IMR-90 (cell line): Measurements from ENCODE around the gene CERS6. TPM values are rescaled to one million over a fixed set of nuclear protein-coding genes. Genes with fewer than 3 reads are reported as not detected.

Source experiments
- ATAC-seq: fragments of 200-7000 bp; cut with Tn5 transposase; 2 replicates; pipeline ENCODE4 v1.9.1; 2020; ENCODE audit warnings: low read depth, mild to moderate bottlenecking, moderate library complexity
- BruUV-seq: library from RNA; stranded (reverse); fragments of 400-500 nt; replicated peaks from 2 replicates; lab custom pipeline; 2021; lab: Mats Ljungman, UMichigan
- CTCF ChIA-PET: fragments of 300-600 bp; formaldehyde crosslinking; extraction: SDS; loops from one replicate; lab custom pipeline; 2021; ENCODE audit warnings: antibody characterized with exemption; lab: Yijun Ruan, JAX
- POLR2A ChIA-PET: fragments of 300-600 bp; sonication (Branson Sonifier 250); formaldehyde crosslinking; loops from one replicate; lab custom pipeline; 2022; ENCODE audit warnings: antibody characterized with exemption; ENCODE audit not compliant: unreplicated experiment; lab: Charles Lee
- DNase-seq: peaks from one replicate; pipeline ENCODE4 v3.0.0; 2013
- H2AFZ ChIP-seq: replicated peaks from 2 replicates; pipeline ENCODE3; 2013; ENCODE audit warnings: low read length, mild to moderate bottlenecking; ENCODE audit not compliant: poor library complexity
- H2AK5ac ChIP-seq: 2 replicates; pipeline ENCODE4 v1.6.1; 2013; ENCODE audit warnings: low read depth, low read length, inconsistent platforms
- H2AK9ac ChIP-seq: replicated peaks from 2 replicates; pipeline ENCODE3; 2013; ENCODE audit warnings: mild to moderate bottlenecking, low read depth, low read length, moderate library complexity; ENCODE audit not compliant: poor library complexity
- H2BK120ac ChIP-seq: 2 replicates; pipeline ENCODE4 v1.6.1; 2013; ENCODE audit warnings: low read depth, low read length, inconsistent platforms
- H2BK15ac ChIP-seq: 3 replicates; pipeline ENCODE4 v1.6.1; 2013; ENCODE audit warnings: low read depth, low read length, inconsistent platforms
- H2BK20ac ChIP-seq: 2 replicates; pipeline ENCODE4 v1.6.1; 2013; ENCODE audit warnings: low read depth, mild to moderate bottlenecking, inconsistent platforms, low read length, moderate library complexity
- H2BK5ac ChIP-seq: 2 replicates; pipeline ENCODE4 v1.6.1; 2013; ENCODE audit warnings: mild to moderate bottlenecking, low read depth, low read length, inconsistent platforms; ENCODE audit not compliant: poor library complexity, severe bottlenecking
- H3K14ac ChIP-seq: replicated peaks from 2 replicates; pipeline ENCODE4 v1.6.1; 2013; ENCODE audit warnings: low read depth, low read length, inconsistent platforms
- H3K18ac ChIP-seq: 2 replicates; pipeline ENCODE4 v1.6.1; 2013; ENCODE audit warnings: low read depth, low read length, control low read depth
- H3K23ac ChIP-seq: 2 replicates; pipeline ENCODE4 v1.6.1; 2013; ENCODE audit warnings: low read depth, low read length, inconsistent platforms
- H3K27ac ChIP-seq: 2 replicates; pipeline ENCODE4 v1.5.1; 2013; ENCODE audit warnings: mild to moderate bottlenecking, control low read depth, low read length; ENCODE audit not compliant: insufficient read depth
- H3K27me3 ChIP-seq: 2 replicates; pipeline ENCODE4 v1.6.1; 2013; ENCODE audit warnings: low read length; ENCODE audit not compliant: control insufficient read depth, insufficient read depth
- H3K36me3 ChIP-seq: 2 replicates; pipeline ENCODE4 v1.6.1; 2013; ENCODE audit warnings: low read length, mixed read lengths; ENCODE audit not compliant: control insufficient read depth, insufficient read depth
- H3K4ac ChIP-seq: 2 replicates; pipeline ENCODE4 v1.6.1; 2013; ENCODE audit warnings: low read depth, low read length, inconsistent platforms
- H3K4me1 ChIP-seq: 2 replicates; pipeline ENCODE4 v1.6.1; 2013; ENCODE audit warnings: low read length, mixed read lengths; ENCODE audit not compliant: control insufficient read depth, insufficient read depth
- H3K4me2 ChIP-seq: 2 replicates; pipeline ENCODE4 v1.6.1; 2013; ENCODE audit warnings: low read depth, mild to moderate bottlenecking, control low read depth, low read length, moderate library complexity
- H3K4me3 ChIP-seq: 2 replicates; pipeline ENCODE4 v1.5.1; 2013; ENCODE audit warnings: low read depth, mild to moderate bottlenecking, control low read depth, low read length, moderate library complexity; ENCODE audit not compliant: insufficient read depth
- H3K56ac ChIP-seq: 2 replicates; pipeline ENCODE4 v1.6.1; 2013; ENCODE audit warnings: low read length, inconsistent platforms; ENCODE audit not compliant: insufficient read depth; ENCODE audit errors: extremely low read depth
- H3K79me1 ChIP-seq, 2 experiments: 2 replicates each; pipeline ENCODE4 v1.6.1; 2013; ENCODE audit warnings: low read length in 2 of 2, inconsistent platforms in 1 of 2, low read depth in 1 of 2
- H3K9ac ChIP-seq: 2 replicates; pipeline ENCODE4 v1.6.1; 2013; ENCODE audit warnings: low read depth, low read length, control low read depth
- H3K9me1 ChIP-seq: 2 replicates; pipeline ENCODE4 v1.6.1; 2013; ENCODE audit warnings: low read length, inconsistent platforms; ENCODE audit not compliant: insufficient read depth
- H3K9me3 ChIP-seq: 2 replicates; pipeline ENCODE4 v1.6.1; 2013; ENCODE audit warnings: low read length; ENCODE audit not compliant: control insufficient read depth, insufficient read depth
- H4K20me1 ChIP-seq: 2 replicates; pipeline ENCODE4 v1.6.1; 2013; ENCODE audit warnings: low read length, inconsistent platforms; ENCODE audit not compliant: insufficient read depth
- H4K5ac ChIP-seq: 2 replicates; pipeline ENCODE4 v1.6.1; 2013; ENCODE audit warnings: mild to moderate bottlenecking, low read depth, low read length, control low read depth
- H4K8ac ChIP-seq, 2 experiments: 2 replicates each; pipeline ENCODE4 v1.6.1; 2013; ENCODE audit warnings: low read depth in 2 of 2, low read length in 2 of 2, control low read depth in 1 of 2, inconsistent platforms in 1 of 2
- H4K91ac ChIP-seq: 2 replicates; pipeline ENCODE4 v1.6.1; 2013; ENCODE audit warnings: low read depth, low read length, inconsistent platforms; ENCODE audit not compliant: insufficient read depth
- BHLHE40 ChIP-seq: fragments of 150-350 bp; IDR thresholded peaks from 2 replicates; pipeline ENCODE4 v1.6.1; 2016; ENCODE audit warnings: mild to moderate bottlenecking, low read depth, low read length
- MAZ ChIP-seq: IDR thresholded peaks from 2 replicates; pipeline ENCODE4 v1.6.1; 2012; ENCODE audit warnings: low read depth, mild to moderate bottlenecking, low read length, improper control_type of control experiment, moderate library complexity, borderline replicate concordance
- WGBS, 2 experiments: methylation state at CpG; one replicate each; pipeline versions ENCODE4 v1.1.5 to v1.1.7; 2013; ENCODE audit warnings: missing lambda C conversion rate in 2 of 2; ENCODE audit not compliant: insufficient read length in 1 of 2; ENCODE audit errors: extremely low coverage in 2 of 2; 5-methylcytosine and 5-hydroxymethylcytosine counted together
- dilution Hi-C: fragments of 300-500 bp; cut with HindIII; formaldehyde crosslinking; loops from one replicate; pipeline ENCODE4 v1.14.3; 2018; ENCODE audit warnings: low sequenced_read_pairs; ENCODE audit not compliant: unreplicated experiment
- in situ Hi-C: fragments of 300-500 bp; cut with MboI; formaldehyde crosslinking; loops from 3 replicates; pipeline ENCODE4 v1.14.3; 2019; ENCODE audit warnings: low sequenced_read_pairs, inconsistent platforms, mixed read lengths
- intact Hi-C: fragments of 100-400 bp; cut with micrococcal nuclease; formaldehyde crosslinking; loops from 2 replicates; pipeline ENCODE4 v1.10.0; 2022
- polyA plus RNA-seq, 3 experiments: library from polyadenylated mRNA; depleted of rRNA; stranded (reverse); fragments of >200 nt; gene quantifications; 2 replicates each; pipeline ENCODE4 v1.2.3, GENCODE V29; 2012; ENCODE audit warnings: low replicate concordance in 1 of 3
- total RNA-seq: library from RNA; depleted of rRNA; stranded (reverse); fragments of >200 nt; gene quantifications from 2 replicates; pipeline ENCODE4 v1.2.3, GENCODE V29; 2012

The CERS6 gene
- total and polyA plus RNA-seq, 2 of the 4 experiments (the other 2 are of a cell fraction), result 2.1 to 5.7 TPM

DNA sequence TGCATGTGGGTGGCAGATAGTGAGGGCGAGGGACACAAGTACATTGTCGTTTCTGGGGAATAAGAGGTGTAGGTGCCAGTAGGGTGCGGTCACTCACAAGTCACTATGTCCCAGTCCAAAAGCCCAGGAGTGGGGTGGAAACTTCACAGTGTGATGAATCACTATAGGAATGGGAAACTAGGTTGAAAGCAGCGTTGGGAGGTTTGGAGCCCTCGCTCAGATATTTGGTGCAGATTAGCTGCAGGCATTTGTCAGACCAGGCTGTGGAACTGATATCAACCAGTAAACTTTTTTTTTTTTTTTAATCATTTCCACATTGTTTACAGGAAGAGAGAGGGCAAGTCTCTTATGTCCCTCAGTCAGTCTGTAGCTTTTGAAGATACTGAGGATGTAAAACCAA, 121.8 kb downstream of the CERS6 start:
- Histone ChIP-seq H2AFZ (no peak overlapping the region), H2BK20ac (no peak overlapping the region), H3K79me1 (0 out of 4 replicates have a peak, but pooled peaks cover 0 to 2% of the 10 kb centered on the region in 2 experiments), H2BK120ac (no peak overlapping the region), H4K5ac (no peak overlapping the region), H2AK9ac (no peak overlapping the region), H3K9ac (no peak overlapping the region), H3K18ac (no peak overlapping the region), H4K8ac (no peak overlapping the region), H3K27me3 (no peaks in the 10 kb centered on the region), H4K20me1 (no peaks in the 10 kb centered on the region), H3K27ac (no peak overlapping the region), H3K56ac (no peak overlapping the region), H2AK5ac (no peak overlapping the region), H3K4me1 (no peaks in the 10 kb centered on the region), H3K4me3 (no peak overlapping the region), H3K9me3 (no peaks in the 10 kb centered on the region), H3K9me1 (no peaks in the 10 kb centered on the region), H3K23ac (no peak overlapping the region), H3K4me2 (no peak overlapping the region), H3K36me3 (no peaks in the 10 kb centered on the region), H3K4ac (no peak overlapping the region), H4K91ac (no peak overlapping the region), H2BK5ac (no peak overlapping the region), H2BK15ac (no peak overlapping the region), H3K14ac (no peak overlapping the region)
- in situ Hi-C loops (no loop called here), dilution Hi-C loops (no loop called here), intact Hi-C loops (no loop called here)
- 100% methylated on average over 2 of the region's 5 CpGs; no CpG with 5 or more reads in 1 of the 2 experiments for WGBS, 2 experiments
- no peak for ATAC-seq
- ChIA-PET CTCF (no interaction called here), POLR2A (no interaction called here)
- DNase-seq, result no peak
- no TSS peak for BruUV-seq
- no peak for TF ChIP-seq BHLHE40
- TF ChIP-seq MAZ, result no peak
